ENCODE data around the gene SRF.

Gene SRF

DNA sequence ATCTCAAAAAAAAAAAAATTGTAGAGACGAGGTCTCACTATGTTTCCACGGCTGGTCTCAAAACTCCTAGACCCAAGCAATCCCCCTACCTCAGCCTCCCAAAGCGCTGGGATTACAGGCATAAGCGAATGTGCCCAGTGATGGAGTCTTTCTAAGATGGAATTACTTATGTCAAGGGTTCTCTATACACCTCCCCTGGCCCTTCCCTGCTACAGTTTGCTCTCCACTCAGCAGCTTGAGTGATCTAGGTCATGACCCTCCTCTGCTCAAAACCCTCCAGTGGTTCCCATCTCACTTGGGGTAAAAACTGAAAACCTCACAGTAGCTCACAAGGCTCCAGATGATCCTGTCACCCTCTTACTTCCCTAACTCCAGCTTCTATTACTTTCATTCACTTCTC lies 60.0 kb downstream of the SRF start:
- Mint-ChIP-seq H3K36me3 (ENCODE audit: low read depth) (peaks cover 7% of the 10 kb centered on the region), H3K4me1 (peaks cover 5% of the 10 kb centered on the region), H3K4me3 (no peak overlapping the region), H3K27me3 (ENCODE audit: low read depth, poor library complexity) (peaks cover 57% of the 10 kb centered on the region), H3K27ac (no peak overlapping the region), H3K9me3 (no peaks in the 10 kb centered on the region)
- TF ChIP-seq, protein P1, sequence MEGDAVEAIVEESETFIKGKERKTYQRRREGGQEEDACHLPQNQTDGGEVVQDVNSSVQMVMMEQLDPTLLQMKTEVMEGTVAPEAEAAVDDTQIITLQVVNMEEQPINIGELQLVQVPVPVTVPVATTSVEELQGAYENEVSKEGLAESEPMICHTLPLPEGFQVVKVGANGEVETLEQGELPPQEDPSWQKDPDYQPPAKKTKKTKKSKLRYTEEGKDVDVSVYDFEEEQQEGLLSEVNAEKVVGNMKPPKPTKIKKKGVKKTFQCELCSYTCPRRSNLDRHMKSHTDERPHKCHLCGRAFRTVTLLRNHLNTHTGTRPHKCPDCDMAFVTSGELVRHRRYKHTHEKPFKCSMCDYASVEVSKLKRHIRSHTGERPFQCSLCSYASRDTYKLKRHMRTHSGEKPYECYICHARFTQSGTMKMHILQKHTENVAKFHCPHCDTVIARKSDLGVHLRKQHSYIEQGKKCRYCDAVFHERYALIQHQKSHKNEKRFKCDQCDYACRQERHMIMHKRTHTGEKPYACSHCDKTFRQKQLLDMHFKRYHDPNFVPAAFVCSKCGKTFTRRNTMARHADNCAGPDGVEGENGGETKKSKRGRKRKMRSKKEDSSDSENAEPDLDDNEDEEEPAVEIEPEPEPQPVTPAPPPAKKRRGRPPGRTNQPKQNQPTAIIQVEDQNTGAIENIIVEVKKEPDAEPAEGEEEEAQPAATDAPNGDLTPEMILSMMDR (IDR thresholded peaks at IDR 0.05): no peak
- no peak for DNase-seq

Data from nephron progenitor cell (in vitro differentiated cells).